Osteocyte (in vitro differentiated cells): ENCODE data around the gene RPL18. TPM values are rescaled to one million over a fixed set of nuclear protein-coding genes. Genes with fewer than 3 reads are reported as not detected.

ENCODE experiments used
- DNase-seq: peaks from one replicate; pipeline ENCODE4 v3.0.0; 2021; ENCODE audit warnings: mixed read lengths; ENCODE audit not compliant: unreplicated experiment; ENCODE audit errors: extremely low spot score
- H3K27ac Mint-ChIP-seq: one replicate; pipeline ENCODE4 v1.8.0; 2021; ENCODE audit warnings: mild to moderate bottlenecking, mixed read lengths; ENCODE audit not compliant: unreplicated experiment
- H3K27me3 Mint-ChIP-seq: one replicate; pipeline ENCODE4 v1.8.0; 2021; ENCODE audit warnings: mixed read lengths; ENCODE audit not compliant: unreplicated experiment
- H3K36me3 Mint-ChIP-seq: one replicate; pipeline ENCODE4 v1.8.0; 2021; ENCODE audit warnings: mixed read lengths; ENCODE audit not compliant: unreplicated experiment
- H3K4me1 Mint-ChIP-seq: one replicate; pipeline ENCODE4 v1.8.0; 2021; ENCODE audit warnings: mixed read lengths; ENCODE audit not compliant: unreplicated experiment
- H3K4me3 Mint-ChIP-seq: one replicate; pipeline ENCODE4 v1.8.0; 2021; ENCODE audit warnings: mild to moderate bottlenecking, moderate library complexity, mixed read lengths; ENCODE audit not compliant: unreplicated experiment
- H3K9me3 Mint-ChIP-seq: one replicate; pipeline ENCODE4 v1.8.0; 2021; ENCODE audit warnings: mixed read lengths; ENCODE audit not compliant: unreplicated experiment
- CTCF ChIP-seq: fragments of 200-600 bp; sonication (generic); IDR thresholded peaks from 2 replicates; pipeline ENCODE4 v1.5.0; 2021; ENCODE audit warnings: antibody characterized with exemption, mild to moderate bottlenecking, moderate library complexity
- total RNA-seq: library from RNA; stranded (reverse); gene quantifications from 2 replicates; pipeline ENCODE4 v1.2.1, GENCODE V29; 2021

Gene RPL18
- total RNA-seq, 1 donor from 2014 or later, result 1,287 TPM

GRCh38 chr19:48629297-48629598 lies 10.3 kb upstream of the RPL18 start:
- no peaks in the 10 kb centered on the region for H3K27me3 Mint-ChIP-seq
- peaks cover 7% of the 10 kb centered on the region for H3K36me3 Mint-ChIP-seq
- DNase-seq, result no peak
- TF ChIP-seq CTCF, result no peak
- no peak overlapping the region for H3K27ac Mint-ChIP-seq
- peaks cover 60% of the 10 kb centered on the region for H3K4me1 Mint-ChIP-seq
- H3K4me3 Mint-ChIP-seq, result no peak overlapping the region
- H3K9me3 Mint-ChIP-seq, result no peaks in the 10 kb centered on the region

GRCh38 chr19:48628486-48629296 lies 9.7 kb upstream of the RPL18 start:
- no peak overlapping the region for H3K4me3 Mint-ChIP-seq
- peaks cover 59% of the 10 kb centered on the region for H3K4me1 Mint-ChIP-seq
- no peaks in the 10 kb centered on the region for H3K9me3 Mint-ChIP-seq
- no peaks in the 10 kb centered on the region for H3K27me3 Mint-ChIP-seq
- peaks cover 7% of the 10 kb centered on the region for H3K36me3 Mint-ChIP-seq
- no peak for TF ChIP-seq CTCF
- peak overlapping the region; percentile 59 for H3K27ac Mint-ChIP-seq
- peak; percentile 85 for DNase-seq

DNA sequence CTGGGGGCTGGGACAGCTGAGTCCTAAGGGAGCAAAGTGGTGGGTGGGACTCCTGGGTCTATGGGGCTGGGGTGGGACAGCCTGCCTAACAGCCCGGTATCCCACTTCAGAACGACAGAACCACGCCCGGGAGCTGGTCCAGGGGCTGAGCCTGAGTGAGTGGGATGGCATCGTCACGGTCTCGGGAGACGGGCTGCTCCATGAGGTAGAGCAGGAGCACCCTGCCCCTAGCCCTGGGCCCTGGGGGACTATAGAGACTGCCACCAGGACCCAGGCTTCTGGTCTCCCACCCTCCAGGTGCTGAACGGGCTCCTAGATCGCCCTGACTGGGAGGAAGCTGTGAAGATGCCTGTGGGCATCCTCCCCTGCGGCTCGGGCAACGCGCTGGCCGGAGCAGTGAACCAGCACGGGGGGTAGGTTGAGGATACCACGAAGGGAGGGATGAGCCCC lies 8.9 kb upstream of the RPL18 start:
- no peak overlapping the region for H3K4me3 Mint-ChIP-seq
- H3K27ac Mint-ChIP-seq, result no peak overlapping the region
- no peaks in the 10 kb centered on the region for H3K9me3 Mint-ChIP-seq
- no peak for DNase-seq
- no peak for TF ChIP-seq CTCF
- H3K27me3 Mint-ChIP-seq, result no peaks in the 10 kb centered on the region
- H3K4me1 Mint-ChIP-seq, result peaks cover 57% of the 10 kb centered on the region
- peaks cover 10% of the 10 kb centered on the region for H3K36me3 Mint-ChIP-seq

DNA sequence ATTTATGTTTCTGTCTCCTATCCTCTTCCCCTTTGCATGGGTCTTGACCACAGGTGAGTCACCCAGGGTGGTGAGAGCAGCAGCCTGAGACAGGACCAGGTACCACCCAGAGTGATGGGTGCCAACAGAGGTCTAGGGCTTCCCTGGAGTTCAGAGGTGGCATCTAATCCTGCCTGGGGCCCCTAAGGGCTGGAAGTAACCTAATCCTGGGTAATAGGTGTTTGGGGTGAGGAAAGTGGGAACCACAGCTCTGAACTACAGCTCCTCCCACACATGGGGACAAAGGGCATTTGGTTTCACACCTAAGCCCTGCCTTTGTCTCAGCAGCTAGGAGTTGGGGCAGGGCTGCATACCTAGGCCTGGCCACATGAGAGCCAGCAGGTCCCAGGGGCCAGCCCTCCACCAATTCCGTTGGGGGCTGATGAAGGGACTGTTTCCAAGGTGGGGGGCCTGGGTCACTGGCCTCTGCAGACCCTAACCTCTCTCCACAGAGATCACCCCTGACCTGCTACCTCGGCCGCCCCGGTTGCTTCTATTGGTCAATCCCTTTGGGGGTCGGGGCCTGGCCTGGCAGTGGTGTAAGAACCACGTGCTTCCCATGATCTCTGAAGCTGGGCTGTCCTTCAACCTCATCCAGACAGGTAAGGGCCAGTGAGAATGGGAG lies 8.4 kb upstream of the RPL18 start:
- H3K36me3 Mint-ChIP-seq, result peaks cover 10% of the 10 kb centered on the region
- no peaks in the 10 kb centered on the region for H3K9me3 Mint-ChIP-seq
- DNase-seq, result no peak
- H3K27me3 Mint-ChIP-seq, result no peaks in the 10 kb centered on the region
- peaks cover 54% of the 10 kb centered on the region for H3K4me1 Mint-ChIP-seq
- no peak overlapping the region for H3K4me3 Mint-ChIP-seq
- TF ChIP-seq CTCF, result no peak
- no peak overlapping the region for H3K27ac Mint-ChIP-seq

GRCh38 chr19:48625891-48626327 lies 6.9 kb upstream of the RPL18 start:
- H3K4me1 Mint-ChIP-seq, result peaks cover 49% of the 10 kb centered on the region
- no peak for DNase-seq
- peaks cover 14% of the 10 kb centered on the region for H3K36me3 Mint-ChIP-seq
- H3K27ac Mint-ChIP-seq, result no peak overlapping the region
- no peak for TF ChIP-seq CTCF
- H3K9me3 Mint-ChIP-seq, result no peaks in the 10 kb centered on the region
- no peak overlapping the region for H3K4me3 Mint-ChIP-seq
- H3K27me3 Mint-ChIP-seq, result no peaks in the 10 kb centered on the region
